RWPE2 (cell line): ENCODE measurements around the gene COL11A1.

Experiments
- ATAC-seq: fragments of 200-7000 bp; cut with Tn5 transposase; 3 replicates; pipeline ENCODE4 v1.9.1; 2021; ENCODE audit warnings: low read depth
- DNase-seq: peaks from one replicate; pipeline ENCODE4 v3.0.0-alpha.2; 2020; ENCODE audit warnings: low spot score
- H3K27ac ChIP-seq: fragments of 450-650 bp; 2 replicates; pipeline ENCODE4 v1.5.1; 2017; ENCODE audit warnings: mild to moderate bottlenecking; ENCODE audit not compliant: poor library complexity, severe bottlenecking
- H3K27me3 ChIP-seq: fragments of 250-450 bp; sonication (Bioruptor Pico); 2 replicates; pipeline ENCODE4 v1.5.1; 2021; ENCODE audit warnings: mild to moderate bottlenecking, moderate library complexity; ENCODE audit not compliant: insufficient read depth, poor library complexity, severe bottlenecking
- H3K36me3 ChIP-seq: fragments of 250-450 bp; sonication (Bioruptor Pico); 2 replicates; pipeline ENCODE4 v1.5.1; 2020; ENCODE audit warnings: low read depth, mild to moderate bottlenecking, moderate library complexity
- H3K4me1 ChIP-seq: fragments of 250-450 bp; sonication (Bioruptor Pico); 2 replicates; pipeline ENCODE4 v1.5.1; 2021; ENCODE audit warnings: mild to moderate bottlenecking, moderate library complexity; ENCODE audit not compliant: insufficient read depth, poor library complexity, severe bottlenecking
- H3K4me3 ChIP-seq: fragments of 250-450 bp; sonication (Bioruptor Pico); 2 replicates; pipeline ENCODE4 v1.5.1; 2021; ENCODE audit warnings: mild to moderate bottlenecking, moderate library complexity; ENCODE audit not compliant: severe bottlenecking
- H3K9me3 ChIP-seq: fragments of 250-450 bp; sonication (Bioruptor Pico); 2 replicates; pipeline ENCODE4 v1.5.1; 2021; ENCODE audit warnings: mild to moderate bottlenecking, moderate library complexity; ENCODE audit not compliant: severe bottlenecking
- CTCF ChIP-seq: fragments of 450-650 bp; IDR thresholded peaks from one replicate; pipeline ENCODE4 v1.5.1; 2017; ENCODE audit warnings: mild to moderate bottlenecking, moderate library complexity; ENCODE audit not compliant: poor library complexity, severe bottlenecking

Gene COL11A1

GRCh38 chr1:103109311-103109920 is 1.1 kb upstream of the COL11A1 start:
- Histone ChIP-seq H3K27ac (peak overlapping the region; percentile 47), H3K27me3 (no peaks in the 10 kb centered on the region), H3K36me3 (no peaks in the 10 kb centered on the region), H3K4me1 (peaks cover 22% of the 10 kb centered on the region), H3K9me3 (no peaks in the 10 kb centered on the region), H3K4me3 (no peak overlapping the region)
- ATAC-seq (peak; percentile 11; the same call in 1 of the 3 replicates), DNase-seq (no peak)
- no peak for TF ChIP-seq CTCF

GRCh38 chr1:103107741-103108375 is 464 bp downstream of the COL11A1 start:
- no peaks in the 10 kb centered on the region for H3K36me3 ChIP-seq
- no peak overlapping the region for H3K27ac ChIP-seq
- no peak for DNase-seq
- no peak overlapping the region for H3K4me3 ChIP-seq
- TF ChIP-seq CTCF: no peak
- no peak for ATAC-seq
- H3K4me1 ChIP-seq: peaks cover 22% of the 10 kb centered on the region
- peaks cover 4% of the 10 kb centered on the region for H3K27me3 ChIP-seq
- H3K9me3 ChIP-seq: no peaks in the 10 kb centered on the region

- peaks cover 13% of the 10 kb centered on the region for H3K4me1 ChIP-seq
- ATAC-seq (peak; percentile 70), DNase-seq (no peak)
- peak; percentile 78 for TF ChIP-seq CTCF
- no peaks in the 10 kb centered on the region for H3K36me3 ChIP-seq
- peak overlapping the region; percentile 17 for H3K4me3 ChIP-seq
- no peak overlapping the region for H3K27ac ChIP-seq
- no peaks in the 10 kb centered on the region for H3K9me3 ChIP-seq
- peaks cover 6% of the 10 kb centered on the region for H3K27me3 ChIP-seq
Observed at GRCh38 chr1:103106426-103107341, 1.6 kb downstream of the COL11A1 start.

GRCh38 chr1:103101399-103101798 is 6.9 kb downstream of the COL11A1 start:
- peaks cover 6% of the 10 kb centered on the region for H3K27me3 ChIP-seq
- no peak for DNase-seq
- H3K9me3 ChIP-seq: no peaks in the 10 kb centered on the region
- no peak overlapping the region for H3K4me3 ChIP-seq
- no peak for TF ChIP-seq CTCF
- H3K27ac ChIP-seq: no peak overlapping the region
- H3K36me3 ChIP-seq: no peaks in the 10 kb centered on the region
- no peak for ATAC-seq
- H3K4me1 ChIP-seq: no peaks in the 10 kb centered on the region
